Left ventricle myocardium inferior (tissue), 1 donor: ENCODE data around the gene LRP1B. TPM values are rescaled to one million over a fixed set of nuclear protein-coding genes. Genes with fewer than 3 reads are reported as not detected.

ENCODE experiments used
- DNase-seq: peaks from one replicate; pipeline ENCODE4 v3.0.0-alpha.2; 2020
- H3K27ac ChIP-seq: fragments of 200-600 bp; replicated peaks from 2 replicates; pipeline ENCODE4 v1.8.0; 2021
- H3K27me3 ChIP-seq: fragments of 200-600 bp; 2 replicates; pipeline ENCODE4 v1.8.0; 2021; ENCODE audit warnings: low read depth
- H3K36me3 ChIP-seq: fragments of 200-600 bp; 2 replicates; pipeline ENCODE4 v1.8.0; 2021
- H3K4me1 ChIP-seq: fragments of 200-600 bp; 2 replicates; pipeline ENCODE4 v1.8.0; 2021
- H3K4me3 ChIP-seq: fragments of 200-600 bp; 2 replicates; pipeline ENCODE4 v1.8.0; 2021; ENCODE audit warnings: mild to moderate bottlenecking, moderate library complexity
- H3K9me3 ChIP-seq: fragments of 200-600 bp; replicated peaks from 2 replicates; pipeline ENCODE4 v1.8.0; 2021
- CTCF ChIP-seq: fragments of 200-600 bp; IDR thresholded peaks from 2 replicates; pipeline ENCODE4 v1.8.0; 2021; ENCODE audit warnings: antibody characterized with exemption, mild to moderate bottlenecking, borderline replicate concordance
- intact Hi-C: fragments of 100-400 bp; cut with micrococcal nuclease; formaldehyde crosslinking; loops from one replicate; pipeline ENCODE4 v1.11.0; 2022
- total RNA-seq: library from RNA; stranded (reverse); fragmentation: NEBNext Ultra II Directional; extraction: Animal tissue kit (Norgen Biotek cat#: 25700); gene quantifications from one replicate; pipeline ENCODE4 v1.2.1, GENCODE V29; 2021
- donor health status: DM: no; HTN: yes; CAD: no; lungs with severe emphysema.

Gene LRP1B
- total RNA-seq, 1 donor from 2014 or later: 0.08 TPM

GRCh38 chr2:141929331-141930252, 201.2 kb downstream of the LRP1B start:
- no peaks in the 10 kb centered on the region for H3K36me3 ChIP-seq
- H3K27ac ChIP-seq: no peak overlapping the region
- H3K4me3 ChIP-seq: no peak overlapping the region
- H3K9me3 ChIP-seq: no peaks in the 10 kb centered on the region
- no peak for DNase-seq
- no peaks in the 10 kb centered on the region for H3K4me1 ChIP-seq
- TF ChIP-seq CTCF: no peak
- no peaks in the 10 kb centered on the region for H3K27me3 ChIP-seq
- intact Hi-C loops: no loop called here

- Histone ChIP-seq H3K27ac (no peak overlapping the region), H3K4me3 (no peak overlapping the region), H3K27me3 (no peaks in the 10 kb centered on the region), H3K36me3 (no peaks in the 10 kb centered on the region), H3K9me3 (no peaks in the 10 kb centered on the region), H3K4me1 (no peaks in the 10 kb centered on the region)
- intact Hi-C loops: no loop called here
- DNase-seq: no peak
- no peak for TF ChIP-seq CTCF
These were observed 202.3 kb downstream of the LRP1B start for GRCh38 chr2:141928476-141928875.

- no peak overlapping the region for H3K4me3 ChIP-seq
- no peaks in the 10 kb centered on the region for H3K36me3 ChIP-seq
- no peak overlapping the region for H3K27ac ChIP-seq
- TF ChIP-seq CTCF: no peak
- intact Hi-C loops: no loop called here
- H3K9me3 ChIP-seq: no peaks in the 10 kb centered on the region
- no peaks in the 10 kb centered on the region for H3K4me1 ChIP-seq
- H3K27me3 ChIP-seq: no peaks in the 10 kb centered on the region
- no peak for DNase-seq
These were observed 203.3 kb downstream of the LRP1B start for GRCh38 chr2:141927536-141927935.

GRCh38 chr2:141925511-141925910, 205.3 kb downstream of the LRP1B start:
- Histone ChIP-seq H3K4me1 (no peaks in the 10 kb centered on the region), H3K27ac (no peak overlapping the region), H3K4me3 (no peak overlapping the region), H3K9me3 (no peaks in the 10 kb centered on the region), H3K27me3 (no peaks in the 10 kb centered on the region), H3K36me3 (no peaks in the 10 kb centered on the region)
- TF ChIP-seq CTCF: no peak
- no peak for DNase-seq
- intact Hi-C loops: no loop called here

GRCh38 chr2:141923657-141924056, 207.2 kb downstream of the LRP1B start:
- no peaks in the 10 kb centered on the region for H3K4me1 ChIP-seq
- DNase-seq: no peak
- TF ChIP-seq CTCF: no peak
- H3K9me3 ChIP-seq: no peaks in the 10 kb centered on the region
- no peak overlapping the region for H3K27ac ChIP-seq
- no peak overlapping the region for H3K4me3 ChIP-seq
- H3K36me3 ChIP-seq: no peaks in the 10 kb centered on the region
- no peaks in the 10 kb centered on the region for H3K27me3 ChIP-seq
- intact Hi-C loops: no loop called here
